HepG2 (cell line): ENCODE measurements around the gene PKP1. TPM values are rescaled to one million over a fixed set of nuclear protein-coding genes. Genes with fewer than 3 reads are reported as not detected.

Experiments used
- AKNA ChIP-seq: sonication (generic); formaldehyde crosslinking; IDR thresholded peaks from 2 replicates; pipeline ENCODE4 v1.4.0; 2020; ENCODE audit warnings: missing genetic modification reagents, borderline replicate concordance
- DNMT3B ChIP-seq: conservative IDR thresholded peaks from 2 replicates; pipeline ENCODE4 v1.6.1; 2016; ENCODE audit warnings: missing biosample characterization, control low read depth
- IKZF1 ChIP-seq: fragments of 450-650 bp; IDR thresholded peaks from 2 replicates; pipeline ENCODE4 v1.7.1; 2016
- MLXIP ChIP-seq: sonication (generic); formaldehyde crosslinking; IDR thresholded peaks from 2 replicates; pipeline ENCODE4 v1.9.0; 2021; ENCODE audit warnings: missing genetic modification reagents, borderline replicate concordance
- MXI1 ChIP-seq: IDR thresholded peaks from 3 replicates; pipeline ENCODE4 v1.6.1; 2012; ENCODE audit warnings: low read depth, low read length, inconsistent platforms, borderline replicate concordance
- POLR2A ChIP-seq, 2 experiments: IDR thresholded peaks; 2 replicates each; pipeline ENCODE4 v1.6.1; 2011; ENCODE audit warnings: low read depth in 2 of 2, low read length in 2 of 2, mild to moderate bottlenecking in 1 of 2, moderate library complexity in 1 of 2; ENCODE audit not compliant: insufficient read depth in 1 of 2
- SKIL ChIP-seq: sonication (generic); formaldehyde crosslinking; IDR thresholded peaks from 2 replicates; pipeline ENCODE4 v1.8.0; 2022; ENCODE audit warnings: missing genetic modification reagents, mild to moderate bottlenecking, moderate library complexity, borderline replicate concordance
- SNRNP70 ChIP-seq: fragments of 200-400 bp; formaldehyde crosslinking; IDR thresholded peaks from 2 replicates; pipeline ENCODE4 v1.6.1; 2017; ENCODE audit warnings: mild to moderate bottlenecking, low read depth, low read length, moderate library complexity
- SPEN ChIP-seq: sonication (generic); formaldehyde crosslinking; IDR thresholded peaks from 2 replicates; pipeline ENCODE4 v1.5.1; 2020; ENCODE audit warnings: low read depth, mild to moderate bottlenecking, missing genetic modification reagents
- SRSF9 ChIP-seq: fragments of 200-400 bp; formaldehyde crosslinking; IDR thresholded peaks from 2 replicates; pipeline ENCODE4 v1.6.1; 2018; ENCODE audit warnings: borderline replicate concordance, mild to moderate bottlenecking, low read depth, low read length; ENCODE audit not compliant: insufficient read depth, poor library complexity, severe bottlenecking
- TBX3 ChIP-seq: fragments of 450-650 bp; IDR thresholded peaks from 2 replicates; pipeline ENCODE4 v1.6.1; 2017; ENCODE audit warnings: antibody characterized with exemption, mild to moderate bottlenecking, inconsistent platforms, borderline replicate concordance
- ZNF234 ChIP-seq: sonication (generic); formaldehyde crosslinking; conservative IDR thresholded peaks from 2 replicates; pipeline ENCODE4 v1.5.1; 2020; ENCODE audit warnings: mild to moderate bottlenecking, missing genetic modification reagents
- ZNF256 ChIP-seq: sonication (generic); formaldehyde crosslinking; conservative IDR thresholded peaks from 2 replicates; pipeline ENCODE4 v1.4.0; 2020; ENCODE audit warnings: missing genetic modification reagents
- ZNF335 ChIP-seq: sonication (generic); formaldehyde crosslinking; IDR thresholded peaks from 2 replicates; pipeline ENCODE4 v1.4.0; 2020; ENCODE audit warnings: missing genetic modification reagents
- ZNF430 ChIP-seq: sonication (generic); formaldehyde crosslinking; IDR thresholded peaks from 2 replicates; pipeline ENCODE4 v1.9.0; 2021; ENCODE audit warnings: mild to moderate bottlenecking, missing genetic modification reagents
- polyA plus RNA-seq, 8 experiments: library from polyadenylated mRNA; depleted of rRNA in 3 of 8; stranded (reverse) in 7 of 8; unstranded in 1 of 8; fragments of >200 nt; fragmentation: Illumina TruSeq in 4 of 8; extraction: Trizol in 4 of 8; gene quantifications; 2 replicates each; pipeline versions ENCODE4 v1.2.1 to v1.2.3, GENCODE V29; 2011 to 2016; ENCODE audit warnings: low read depth in 4 of 8, missing spikeins in 1 of 8, mixed read lengths in 1 of 8; ENCODE audit not compliant: insufficient read depth in 1 of 8
- total RNA-seq, 5 experiments: library from RNA; depleted of rRNA; stranded (reverse); fragments of >200 nt; fragmentation: Illumina TruSeq; extraction: Trizol; gene quantifications; 2 replicates each; pipeline ENCODE4 v1.2.3, GENCODE V29; 2016; ENCODE audit warnings: low read depth in 1 of 5
- TF ChIP-seq, protein P1 (sequence below): sonication (generic); formaldehyde crosslinking; IDR thresholded peaks from 2 replicates; pipeline ENCODE4 v1.4.0; 2020; ENCODE audit warnings: mild to moderate bottlenecking, missing genetic modification reagents
- TF ChIP-seq, protein P2 (sequence below): sonication (generic); formaldehyde crosslinking; IDR thresholded peaks from 2 replicates; pipeline ENCODE4 v1.4.0; 2020; ENCODE audit warnings: missing genetic modification reagents

PKP1 gene
- total and polyA plus RNA-seq, 2 of the 13 experiments (the other 11 are each of a cell fraction or from before 2014, with no cell fraction given), result not detected

DNA sequence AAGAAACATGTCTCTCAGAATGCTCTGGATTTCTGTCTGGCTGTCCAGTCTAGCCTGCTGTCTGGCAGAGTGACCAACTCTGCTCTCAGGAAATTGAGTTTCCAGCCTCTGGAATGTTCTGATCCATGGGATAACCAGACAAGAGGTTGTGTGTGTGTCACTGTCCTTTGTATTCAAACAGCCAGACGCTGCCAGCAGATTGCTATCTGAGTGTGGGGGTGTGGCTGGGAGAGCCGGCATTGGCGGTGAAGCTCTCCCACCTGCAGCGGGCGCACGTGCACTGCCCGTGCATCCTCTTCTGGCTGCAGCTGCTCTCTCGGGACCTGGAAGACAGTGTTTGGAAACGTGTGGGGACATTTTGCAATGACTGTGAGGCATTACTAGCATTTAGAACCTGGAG, 26.1 kb downstream of the PKP1 start (continued):
- TF ChIP-seq, protein P1, sequence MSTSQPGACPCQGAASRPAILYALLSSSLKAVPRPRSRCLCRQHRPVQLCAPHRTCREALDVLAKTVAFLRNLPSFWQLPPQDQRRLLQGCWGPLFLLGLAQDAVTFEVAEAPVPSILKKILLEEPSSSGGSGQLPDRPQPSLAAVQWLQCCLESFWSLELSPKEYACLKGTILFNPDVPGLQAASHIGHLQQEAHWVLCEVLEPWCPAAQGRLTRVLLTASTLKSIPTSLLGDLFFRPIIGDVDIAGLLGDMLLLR, result 0 out of 2 replicates have a peak, but pooled peaks have one; percentile 41
- TF ChIP-seq SKIL, result peak; percentile 28; the same call in 1 of the 2 replicates
- 0 out of 3 replicates have a peak, but pooled peaks have one; percentile 57 for TF ChIP-seq MXI1
- no peak for TF ChIP-seq SNRNP70
- TF ChIP-seq POLR2A (IDR thresholded peaks at IDR 0.05; ENCODE audit: insufficient read depth in 1 of 2, low read depth in 2 of 2, low read length in 2 of 2), result no peak
- no peak for TF ChIP-seq IKZF1
- TF ChIP-seq ZNF256 (CRISPR knock-in tag), result no peak
- TF ChIP-seq SRSF9, result no peak
- 0 out of 2 replicates have a peak, but pooled peaks have one; percentile 47 for TF ChIP-seq DNMT3B (CRISPR knock-in tag)
- TF ChIP-seq ZNF234 (CRISPR knock-in tag), result no peak
- TF ChIP-seq ZNF430 (CRISPR knock-in tag), result no peak
- TF ChIP-seq MLXIP (CRISPR knock-in tag), result peak; percentile 82; the same call in 1 of the 2 replicates
- TF ChIP-seq TBX3, result peak; percentile 9; the same call in 1 of the 2 replicates
- TF ChIP-seq AKNA (CRISPR knock-in tag), result no peak
- no peak for TF ChIP-seq ZNF335 (CRISPR knock-in tag)
- no peak for TF ChIP-seq SPEN (CRISPR knock-in tag)
- TF ChIP-seq, protein P2, sequence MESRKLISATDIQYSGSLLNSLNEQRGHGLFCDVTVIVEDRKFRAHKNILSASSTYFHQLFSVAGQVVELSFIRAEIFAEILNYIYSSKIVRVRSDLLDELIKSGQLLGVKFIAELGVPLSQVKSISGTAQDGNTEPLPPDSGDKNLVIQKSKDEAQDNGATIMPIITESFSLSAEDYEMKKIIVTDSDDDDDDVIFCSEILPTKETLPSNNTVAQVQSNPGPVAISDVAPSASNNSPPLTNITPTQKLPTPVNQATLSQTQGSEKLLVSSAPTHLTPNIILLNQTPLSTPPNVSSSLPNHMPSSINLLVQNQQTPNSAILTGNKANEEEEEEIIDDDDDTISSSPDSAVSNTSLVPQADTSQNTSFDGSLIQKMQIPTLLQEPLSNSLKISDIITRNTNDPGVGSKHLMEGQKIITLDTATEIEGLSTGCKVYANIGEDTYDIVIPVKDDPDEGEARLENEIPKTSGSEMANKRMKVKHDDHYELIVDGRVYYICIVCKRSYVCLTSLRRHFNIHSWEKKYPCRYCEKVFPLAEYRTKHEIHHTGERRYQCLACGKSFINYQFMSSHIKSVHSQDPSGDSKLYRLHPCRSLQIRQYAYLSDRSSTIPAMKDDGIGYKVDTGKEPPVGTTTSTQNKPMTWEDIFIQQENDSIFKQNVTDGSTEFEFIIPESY (CRISPR knock-in tag), result no peak
